Measurements from ENCODE around the gene LMAN1L. TPM values are rescaled to one million over a fixed set of nuclear protein-coding genes. Genes with fewer than 3 reads are reported as not detected.

The LMAN1L gene
- total RNA-seq, 1 donor from 2014 or later = 0.65 TPM

DNA sequence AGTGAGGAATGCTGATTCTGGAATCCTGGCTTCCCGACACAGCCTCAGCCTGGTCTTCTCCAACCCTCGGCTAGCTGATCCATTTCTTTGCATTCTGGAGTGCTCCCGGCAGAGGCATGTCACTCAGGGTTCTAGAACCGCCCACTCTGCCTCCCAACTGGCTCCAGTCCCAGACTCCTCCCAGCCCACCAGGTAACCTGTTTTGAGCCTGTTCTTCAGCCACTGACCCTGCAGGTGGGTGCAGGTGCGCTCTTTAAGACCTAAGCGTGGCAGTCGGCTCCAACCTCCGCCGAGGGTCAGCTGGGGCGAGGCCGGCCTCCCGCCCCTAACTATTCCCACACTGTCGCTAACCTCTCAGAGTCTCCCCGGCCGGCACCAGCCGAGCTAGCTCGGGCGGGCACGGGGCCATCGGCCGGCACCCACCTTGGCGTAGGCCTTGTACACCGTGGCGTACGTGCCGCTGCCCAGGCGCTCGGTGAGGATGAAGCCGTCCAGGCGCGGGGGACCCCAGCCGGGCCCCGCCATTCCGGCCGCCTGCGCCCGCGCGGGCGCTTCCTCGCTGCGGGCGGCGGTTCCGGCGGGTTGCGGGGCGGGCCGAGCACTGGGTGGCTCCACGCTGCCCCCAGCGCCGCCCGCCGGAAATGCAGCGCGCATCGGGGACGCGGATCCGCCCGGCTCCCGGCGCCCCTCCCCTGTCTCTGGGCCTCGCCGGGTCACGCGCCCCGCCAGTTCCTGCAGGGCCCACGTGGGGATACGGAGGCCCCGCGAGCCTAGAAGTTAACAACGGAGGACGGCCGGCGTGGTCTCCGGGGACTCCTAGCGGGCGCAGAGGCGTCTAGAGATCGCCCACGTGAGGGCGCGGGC, 30.2 kb downstream of the LMAN1L start, which contains the start of gene ULK3:
Gene ULK3, minus strand, starts transcription at position 576 of the 864 bp plus-strand sequence. Its CDS starts 51 bp downstream, at position 525.
- Mint-ChIP-seq H3K4me1 (peaks cover 15% of the 10 kb centered on the region), H3K36me3 (peaks cover 6% of the 10 kb centered on the region), H3K27ac (peak within 1 kb of the TSS; percentile 98), H3K27me3 (ENCODE audit: low read depth) (no peaks in the 10 kb centered on the region), H3K9me3 (no peaks in the 10 kb centered on the region), H3K4me3 (peak within 1 kb of the TSS; percentile 94)
- DNase-seq (ENCODE audit: low spot score in 2 of 2, unreplicated experiment in 2 of 2) = peak; percentile 92 to 96
- TF ChIP-seq, protein P1, sequence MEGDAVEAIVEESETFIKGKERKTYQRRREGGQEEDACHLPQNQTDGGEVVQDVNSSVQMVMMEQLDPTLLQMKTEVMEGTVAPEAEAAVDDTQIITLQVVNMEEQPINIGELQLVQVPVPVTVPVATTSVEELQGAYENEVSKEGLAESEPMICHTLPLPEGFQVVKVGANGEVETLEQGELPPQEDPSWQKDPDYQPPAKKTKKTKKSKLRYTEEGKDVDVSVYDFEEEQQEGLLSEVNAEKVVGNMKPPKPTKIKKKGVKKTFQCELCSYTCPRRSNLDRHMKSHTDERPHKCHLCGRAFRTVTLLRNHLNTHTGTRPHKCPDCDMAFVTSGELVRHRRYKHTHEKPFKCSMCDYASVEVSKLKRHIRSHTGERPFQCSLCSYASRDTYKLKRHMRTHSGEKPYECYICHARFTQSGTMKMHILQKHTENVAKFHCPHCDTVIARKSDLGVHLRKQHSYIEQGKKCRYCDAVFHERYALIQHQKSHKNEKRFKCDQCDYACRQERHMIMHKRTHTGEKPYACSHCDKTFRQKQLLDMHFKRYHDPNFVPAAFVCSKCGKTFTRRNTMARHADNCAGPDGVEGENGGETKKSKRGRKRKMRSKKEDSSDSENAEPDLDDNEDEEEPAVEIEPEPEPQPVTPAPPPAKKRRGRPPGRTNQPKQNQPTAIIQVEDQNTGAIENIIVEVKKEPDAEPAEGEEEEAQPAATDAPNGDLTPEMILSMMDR (IDR thresholded peaks at IDR 0.05; ENCODE audit: unreplicated experiment) = peak; percentile 77

DNA sequence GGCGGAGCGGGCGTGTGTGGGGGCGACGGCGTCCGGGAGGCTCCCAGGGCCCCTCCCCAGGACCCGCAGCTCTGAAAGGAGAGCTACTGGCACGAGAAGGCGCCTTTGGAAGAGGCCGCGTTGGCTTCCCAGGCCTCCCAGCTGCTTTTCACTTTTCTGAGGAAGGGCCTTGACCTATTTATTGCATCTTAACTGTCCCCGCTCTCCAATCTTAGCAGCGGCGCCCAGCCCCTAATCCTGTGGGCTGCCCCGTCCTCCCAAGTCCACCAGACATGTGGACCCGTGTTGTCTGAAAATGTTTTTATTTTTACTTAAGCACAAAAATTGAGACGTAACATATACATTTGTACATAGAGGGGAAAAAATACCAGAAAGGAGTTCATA, 30.8 kb downstream of the LMAN1L start:
- Mint-ChIP-seq H3K27ac (peak overlapping the region; percentile 98), H3K9me3 (no peaks in the 10 kb centered on the region), H3K27me3 (ENCODE audit: low read depth) (no peaks in the 10 kb centered on the region), H3K4me3 (peak overlapping the region; percentile 73), H3K4me1 (peaks cover 15% of the 10 kb centered on the region), H3K36me3 (peaks cover 10% of the 10 kb centered on the region)
- DNase-seq (ENCODE audit: low spot score in 2 of 2, unreplicated experiment in 2 of 2) = no peak
- TF ChIP-seq, protein P1 (IDR thresholded peaks at IDR 0.05; ENCODE audit: unreplicated experiment) = peak; percentile 14

DNA sequence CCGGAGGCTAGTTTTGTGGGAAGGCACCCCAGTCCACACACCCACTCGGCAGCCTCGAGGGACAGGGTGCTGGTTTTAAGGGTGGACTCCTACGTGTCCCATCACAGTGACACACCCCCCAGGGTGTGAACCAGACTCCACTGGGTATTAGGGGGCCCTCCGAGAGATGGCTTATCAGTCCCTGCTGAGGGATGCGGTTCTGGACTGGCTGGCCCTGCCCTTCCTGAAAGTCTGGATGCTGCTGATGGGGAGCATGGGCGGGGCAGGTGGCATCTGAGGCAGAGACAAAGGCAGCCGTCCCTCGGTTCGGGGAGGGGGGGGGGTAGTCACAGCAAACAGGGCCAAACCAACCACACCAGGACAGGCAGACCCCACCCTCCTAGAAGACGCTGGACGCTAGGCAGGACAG, 31.3 kb downstream of the LMAN1L start:
- peak overlapping the region; percentile 73 for H3K4me3 Mint-ChIP-seq
- peaks cover 15% of the 10 kb centered on the region for H3K4me1 Mint-ChIP-seq
- TF ChIP-seq, protein P1 (IDR thresholded peaks at IDR 0.05; ENCODE audit: unreplicated experiment) = no peak

DNA sequence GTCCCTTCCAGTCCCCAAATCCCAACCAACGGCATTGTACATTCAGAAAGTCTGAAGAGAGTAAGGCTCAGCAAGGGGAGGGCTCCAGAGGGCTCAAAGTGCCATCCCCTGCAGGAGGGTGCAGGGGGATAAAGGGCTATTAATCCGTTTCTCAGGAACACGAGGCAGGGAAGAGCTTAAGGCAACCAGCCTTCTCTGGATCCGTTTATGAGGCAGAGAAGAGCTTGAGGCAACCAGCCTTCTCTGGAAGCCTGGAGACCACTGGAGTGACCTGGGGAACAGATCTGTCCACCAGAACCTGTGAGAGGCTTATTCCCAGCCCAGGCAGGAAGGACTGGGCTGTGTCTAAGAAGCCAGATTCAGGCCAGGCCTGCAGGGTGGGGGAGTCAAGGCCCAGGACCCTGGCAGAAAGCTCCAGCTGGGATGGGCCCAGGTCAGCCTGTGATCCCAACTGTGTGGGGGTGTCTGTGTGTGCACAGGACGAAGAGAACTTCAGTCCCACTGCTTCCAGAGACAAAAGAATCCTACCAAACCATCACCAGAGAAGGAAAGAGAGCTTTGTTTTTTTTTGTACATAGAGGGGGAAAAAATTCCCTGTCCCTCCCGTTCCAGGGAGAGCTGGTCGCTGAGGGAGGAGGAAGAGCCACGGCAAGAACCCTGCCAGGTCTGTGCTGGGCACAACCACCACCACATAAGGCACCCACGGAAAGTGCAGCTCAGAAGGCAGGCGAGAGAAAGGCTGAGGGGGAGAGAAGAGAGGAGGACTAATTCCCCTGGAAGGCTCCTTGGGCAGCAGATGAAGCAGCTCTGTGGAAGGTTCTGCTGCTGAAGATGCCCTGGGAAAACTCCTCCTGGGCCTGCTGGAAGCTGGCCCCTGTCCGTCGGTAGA, 31.9 kb downstream of the LMAN1L start:
- TF ChIP-seq, protein P1 (IDR thresholded peaks at IDR 0.05; ENCODE audit: unreplicated experiment) = no peak
- Mint-ChIP-seq H3K4me3 (no peak overlapping the region), H3K36me3 (peaks cover 17% of the 10 kb centered on the region), H3K27ac (peak overlapping the region; percentile 16), H3K4me1 (peaks cover 15% of the 10 kb centered on the region), H3K27me3 (ENCODE audit: low read depth) (no peaks in the 10 kb centered on the region), H3K9me3 (no peaks in the 10 kb centered on the region)
- no peak for DNase-seq (ENCODE audit: low spot score in 2 of 2, unreplicated experiment in 2 of 2)

More for the DNA sequence above, 31.3 kb downstream of the LMAN1L start:
- no peaks in the 10 kb centered on the region for H3K27me3 Mint-ChIP-seq (ENCODE audit: low read depth)
- no peak for DNase-seq (ENCODE audit: low spot score in 2 of 2, unreplicated experiment in 2 of 2)
- H3K9me3 Mint-ChIP-seq = no peaks in the 10 kb centered on the region
- peaks cover 15% of the 10 kb centered on the region for H3K36me3 Mint-ChIP-seq
- H3K27ac Mint-ChIP-seq = peak overlapping the region; percentile 98

DNA sequence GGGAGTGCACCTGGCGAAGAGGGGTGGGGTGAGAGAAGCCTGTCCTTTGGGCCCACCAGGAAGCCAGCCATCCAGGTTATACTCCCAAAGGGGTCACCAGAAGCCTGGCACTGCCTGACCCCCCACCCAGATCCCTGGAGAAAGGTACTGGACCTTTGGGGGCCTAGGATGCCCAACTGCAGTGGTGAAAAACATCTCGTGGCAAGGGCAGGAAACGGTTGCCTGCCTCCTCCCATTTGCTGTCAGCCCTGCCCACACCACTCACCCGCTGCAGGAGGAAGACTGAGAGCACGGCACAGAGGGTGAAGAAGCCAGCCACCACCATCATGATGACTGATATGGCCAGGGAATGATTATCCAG, 32.6 kb downstream of the LMAN1L start:
- DNase-seq (ENCODE audit: low spot score in 2 of 2, unreplicated experiment in 2 of 2) = no peak
- Mint-ChIP-seq H3K4me3 (no peak overlapping the region), H3K36me3 (peaks cover 20% of the 10 kb centered on the region), H3K9me3 (no peaks in the 10 kb centered on the region), H3K4me1 (peaks cover 15% of the 10 kb centered on the region), H3K27me3 (ENCODE audit: low read depth) (no peaks in the 10 kb centered on the region), H3K27ac (no peak overlapping the region)
- TF ChIP-seq, protein P1 (IDR thresholded peaks at IDR 0.05; ENCODE audit: unreplicated experiment) = no peak
